ENCODE results near the gene CKAP4. TPM values are rescaled to one million over a fixed set of nuclear protein-coding genes. Genes with fewer than 3 reads are reported as not detected.

Gene CKAP4
- total and polyA plus RNA-seq, 2 of the 13 experiments (the other 11 are each of a cell fraction or from before 2014, with no cell fraction given): 39.2 to 70.2 TPM

DNA sequence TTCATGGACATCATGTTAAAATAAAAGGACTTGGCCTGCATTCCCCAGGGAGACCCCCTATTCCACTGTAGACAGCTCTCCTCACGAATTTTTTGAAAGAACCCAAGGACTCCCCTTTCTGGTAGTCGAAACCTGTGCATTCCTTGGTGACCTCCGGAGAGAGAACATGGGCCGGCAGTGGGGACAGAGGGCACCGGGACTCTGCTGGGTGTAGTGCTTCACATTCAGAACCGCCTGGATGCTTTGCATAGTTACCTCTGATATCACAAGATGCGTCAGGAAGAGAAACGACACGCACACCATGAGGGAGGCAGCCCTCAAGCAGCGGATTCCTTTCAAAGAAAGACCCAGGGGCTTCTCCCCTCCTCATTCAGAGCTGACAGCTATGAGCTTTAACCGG is 9.7 kb downstream of the CKAP4 start:
- intact Hi-C loops (cut with micrococcal nuclease; ENCODE audit: unreplicated experiment) (no loop called here), in situ Hi-C loops (cut with HindIII; ENCODE audit: extremely low pct_ligation_motif_present, low pct_unique_long_range_greater_than_20kb) (no loop called here)
- no peaks in the 10 kb centered on the region for H3K79me2 ChIP-seq (ENCODE audit: insufficient read depth, low read length)
- no peak for FAIRE-seq
- H3K9ac ChIP-seq (ENCODE audit: insufficient read depth, low read depth, low read length): no peak overlapping the region
- POLR2A ChIA-PET: no interaction called here
- H3K4me2 ChIP-seq (ENCODE audit: low read depth, low read length): no peak overlapping the region
- ATAC-seq: no peak
- H3K4me3 ChIP-seq (replicated peaks in 1 of 3; ENCODE audit: insufficient read depth in 1 of 3, low read depth in 2 of 3, low read length in 3 of 3): no peak overlapping the region
- no peak for DNase-seq (ENCODE audit: low spot score)
- no peak overlapping the region for H3K27ac ChIP-seq (ENCODE audit: extremely low read length, insufficient read depth, low read length)
- H4K20me1 ChIP-seq (ENCODE audit: insufficient read depth, low read length): no peaks in the 10 kb centered on the region
- H2AFZ ChIP-seq (ENCODE audit: low read length): no peak overlapping the region
- H3K4me1 ChIP-seq (ENCODE audit: insufficient read depth, low read length): no peaks in the 10 kb centered on the region
- CTCF ChIA-PET (ENCODE audit: low intra/inter-chr PET ratio, low total read pairs): no interaction called here
- BruUV-seq (replicated peaks): no TSS peak
- H3K9me3 ChIP-seq (ENCODE audit: low read length): no peaks in the 10 kb centered on the region
- WGBS (ENCODE audit: low lambda C conversion rate): 97% methylated on average over 11 of the region's 11 CpGs
- no peaks in the 10 kb centered on the region; a peak in 1 of 5 replicates for H3K27me3 ChIP-seq (ENCODE audit: control insufficient read depth in 1 of 2, insufficient read depth in 2 of 2, low read length in 2 of 2)
- H3K36me3 ChIP-seq (replicated peaks in 1 of 2; ENCODE audit: control insufficient read depth in 1 of 2, insufficient read depth in 2 of 2, low read length in 2 of 2): peaks cover 7 to 11% of the 10 kb centered on the region in 2 experiments; a peak in 4 of 5 replicates
- TF ChIP-seq BRCA1 (CRISPR knock-in tag; IDR thresholded peaks at IDR 0.05) (no peak), SRY (CRISPR knock-in tag; IDR thresholded peaks at IDR 0.05) (no peak), RXRB (CRISPR knock-in tag; IDR thresholded peaks at IDR 0.05; ENCODE audit: borderline replicate concordance) (no peak), ZNF136 (CRISPR knock-in tag; IDR thresholded peaks at IDR 0.05; ENCODE audit: low read depth) (no peak), PHF20 (CRISPR knock-in tag; IDR thresholded peaks at IDR 0.05) (no peak), FOSL2 (CRISPR knock-in tag; IDR thresholded peaks at IDR 0.05) (no peak), DNMT1 (CRISPR knock-in tag; IDR thresholded peaks at IDR 0.05) (no peak), ZNF33A (CRISPR knock-in tag; IDR thresholded peaks at IDR 0.05; ENCODE audit: borderline replicate concordance) (no peak), SALL2 (CRISPR knock-in tag; IDR thresholded peaks at IDR 0.05) (no peak)
- TF ChIP-seq, protein P1, sequence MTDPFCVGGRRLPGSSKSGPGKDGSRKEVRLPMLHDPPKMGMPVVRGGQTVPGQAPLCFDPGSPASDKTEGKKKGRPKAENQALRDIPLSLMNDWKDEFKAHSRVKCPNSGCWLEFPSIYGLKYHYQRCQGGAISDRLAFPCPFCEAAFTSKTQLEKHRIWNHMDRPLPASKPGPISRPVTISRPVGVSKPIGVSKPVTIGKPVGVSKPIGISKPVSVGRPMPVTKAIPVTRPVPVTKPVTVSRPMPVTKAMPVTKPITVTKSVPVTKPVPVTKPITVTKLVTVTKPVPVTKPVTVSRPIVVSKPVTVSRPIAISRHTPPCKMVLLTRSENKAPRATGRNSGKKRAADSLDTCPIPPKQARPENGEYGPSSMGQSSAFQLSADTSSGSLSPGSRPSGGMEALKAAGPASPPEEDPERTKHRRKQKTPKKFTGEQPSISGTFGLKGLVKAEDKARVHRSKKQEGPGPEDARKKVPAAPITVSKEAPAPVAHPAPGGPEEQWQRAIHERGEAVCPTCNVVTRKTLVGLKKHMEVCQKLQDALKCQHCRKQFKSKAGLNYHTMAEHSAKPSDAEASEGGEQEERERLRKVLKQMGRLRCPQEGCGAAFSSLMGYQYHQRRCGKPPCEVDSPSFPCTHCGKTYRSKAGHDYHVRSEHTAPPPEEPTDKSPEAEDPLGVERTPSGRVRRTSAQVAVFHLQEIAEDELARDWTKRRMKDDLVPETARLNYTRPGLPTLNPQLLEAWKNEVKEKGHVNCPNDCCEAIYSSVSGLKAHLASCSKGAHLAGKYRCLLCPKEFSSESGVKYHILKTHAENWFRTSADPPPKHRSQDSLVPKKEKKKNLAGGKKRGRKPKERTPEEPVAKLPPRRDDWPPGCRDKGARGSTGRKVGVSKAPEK (CRISPR knock-in tag; IDR thresholded peaks at IDR 0.05; ENCODE audit: borderline replicate concordance): no peak
- TF ChIP-seq, protein P2, sequence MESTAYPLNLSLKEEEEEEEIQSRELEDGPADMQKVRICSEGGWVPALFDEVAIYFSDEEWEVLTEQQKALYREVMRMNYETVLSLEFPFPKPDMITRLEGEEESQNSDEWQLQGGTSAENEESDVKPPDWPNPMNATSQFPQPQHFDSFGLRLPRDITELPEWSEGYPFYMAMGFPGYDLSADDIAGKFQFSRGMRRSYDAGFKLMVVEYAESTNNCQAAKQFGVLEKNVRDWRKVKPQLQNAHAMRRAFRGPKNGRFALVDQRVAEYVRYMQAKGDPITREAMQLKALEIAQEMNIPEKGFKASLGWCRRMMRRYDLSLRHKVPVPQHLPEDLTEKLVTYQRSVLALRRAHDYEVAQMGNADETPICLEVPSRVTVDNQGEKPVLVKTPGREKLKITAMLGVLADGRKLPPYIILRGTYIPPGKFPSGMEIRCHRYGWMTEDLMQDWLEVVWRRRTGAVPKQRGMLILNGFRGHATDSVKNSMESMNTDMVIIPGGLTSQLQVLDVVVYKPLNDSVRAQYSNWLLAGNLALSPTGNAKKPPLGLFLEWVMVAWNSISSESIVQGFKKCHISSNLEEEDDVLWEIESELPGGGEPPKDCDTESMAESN (CRISPR knock-in tag; conservative IDR thresholded peaks at IDR 0.05): no peak
- TF ChIP-seq, protein P3, sequence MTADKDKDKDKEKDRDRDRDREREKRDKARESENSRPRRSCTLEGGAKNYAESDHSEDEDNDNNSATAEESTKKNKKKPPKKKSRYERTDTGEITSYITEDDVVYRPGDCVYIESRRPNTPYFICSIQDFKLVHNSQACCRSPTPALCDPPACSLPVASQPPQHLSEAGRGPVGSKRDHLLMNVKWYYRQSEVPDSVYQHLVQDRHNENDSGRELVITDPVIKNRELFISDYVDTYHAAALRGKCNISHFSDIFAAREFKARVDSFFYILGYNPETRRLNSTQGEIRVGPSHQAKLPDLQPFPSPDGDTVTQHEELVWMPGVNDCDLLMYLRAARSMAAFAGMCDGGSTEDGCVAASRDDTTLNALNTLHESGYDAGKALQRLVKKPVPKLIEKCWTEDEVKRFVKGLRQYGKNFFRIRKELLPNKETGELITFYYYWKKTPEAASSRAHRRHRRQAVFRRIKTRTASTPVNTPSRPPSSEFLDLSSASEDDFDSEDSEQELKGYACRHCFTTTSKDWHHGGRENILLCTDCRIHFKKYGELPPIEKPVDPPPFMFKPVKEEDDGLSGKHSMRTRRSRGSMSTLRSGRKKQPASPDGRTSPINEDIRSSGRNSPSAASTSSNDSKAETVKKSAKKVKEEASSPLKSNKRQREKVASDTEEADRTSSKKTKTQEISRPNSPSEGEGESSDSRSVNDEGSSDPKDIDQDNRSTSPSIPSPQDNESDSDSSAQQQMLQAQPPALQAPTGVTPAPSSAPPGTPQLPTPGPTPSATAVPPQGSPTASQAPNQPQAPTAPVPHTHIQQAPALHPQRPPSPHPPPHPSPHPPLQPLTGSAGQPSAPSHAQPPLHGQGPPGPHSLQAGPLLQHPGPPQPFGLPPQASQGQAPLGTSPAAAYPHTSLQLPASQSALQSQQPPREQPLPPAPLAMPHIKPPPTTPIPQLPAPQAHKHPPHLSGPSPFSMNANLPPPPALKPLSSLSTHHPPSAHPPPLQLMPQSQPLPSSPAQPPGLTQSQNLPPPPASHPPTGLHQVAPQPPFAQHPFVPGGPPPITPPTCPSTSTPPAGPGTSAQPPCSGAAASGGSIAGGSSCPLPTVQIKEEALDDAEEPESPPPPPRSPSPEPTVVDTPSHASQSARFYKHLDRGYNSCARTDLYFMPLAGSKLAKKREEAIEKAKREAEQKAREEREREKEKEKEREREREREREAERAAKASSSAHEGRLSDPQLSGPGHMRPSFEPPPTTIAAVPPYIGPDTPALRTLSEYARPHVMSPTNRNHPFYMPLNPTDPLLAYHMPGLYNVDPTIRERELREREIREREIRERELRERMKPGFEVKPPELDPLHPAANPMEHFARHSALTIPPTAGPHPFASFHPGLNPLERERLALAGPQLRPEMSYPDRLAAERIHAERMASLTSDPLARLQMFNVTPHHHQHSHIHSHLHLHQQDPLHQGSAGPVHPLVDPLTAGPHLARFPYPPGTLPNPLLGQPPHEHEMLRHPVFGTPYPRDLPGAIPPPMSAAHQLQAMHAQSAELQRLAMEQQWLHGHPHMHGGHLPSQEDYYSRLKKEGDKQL (CRISPR knock-in tag; IDR thresholded peaks at IDR 0.05; ENCODE audit: low read depth): no peak

All from HepG2 (cell line).